H1 (cell line): Measurements from ENCODE around the gene SCO2. TPM values are rescaled to one million over a fixed set of nuclear protein-coding genes. Genes with fewer than 3 reads are reported as not detected.
A peak's percentile ranks its signal among the peaks of the same experiment; 100 is the strongest.

Source experiments
- CREB1 ChIP-seq: IDR thresholded peaks from 2 replicates; pipeline ENCODE4 v1.6.1; 2012; ENCODE audit warnings: inconsistent platforms
- MAFK ChIP-seq: IDR thresholded peaks from 2 replicates; pipeline ENCODE4 v1.6.1; 2012; ENCODE audit warnings: low read depth, mild to moderate bottlenecking, improper control_type of control experiment, low read length
- POLR2AphosphoS5 ChIP-seq: IDR thresholded peaks from 2 replicates; pipeline ENCODE4 v1.6.1; 2011; ENCODE audit warnings: low read depth, low read length
- SUZ12 ChIP-seq: fragments of 200-600 bp; sonication (generic); IDR thresholded peaks from 2 replicates; pipeline ENCODE4 v1.6.1; 2012; ENCODE audit warnings: mild to moderate bottlenecking, inconsistent platforms, low read length, moderate library complexity, mixed read lengths
- TCF12 ChIP-seq: IDR thresholded peaks from 2 replicates; pipeline ENCODE4 v1.6.1; 2011; ENCODE audit warnings: low read depth, mild to moderate bottlenecking, low read length
- TEAD4 ChIP-seq: IDR thresholded peaks from 2 replicates; pipeline ENCODE4 v1.6.1; 2012; ENCODE audit warnings: low read depth, low read length, inconsistent platforms, mixed read lengths
- YY1 ChIP-seq: IDR thresholded peaks from 2 replicates; pipeline ENCODE4 v1.6.1; 2011; ENCODE audit warnings: low read depth, mild to moderate bottlenecking, low read length
- polyA plus RNA-seq, 7 experiments: library from polyadenylated mRNA; depleted of rRNA in 3 of 7; stranded (reverse) in 5 of 7; unstranded in 2 of 7; fragments of >200 nt in 5 of 7; fragments of 200-250 nt in 2 of 7; gene quantifications; 1 replicate in 5 of 7; 2 replicates in 1 of 7; 4 replicates in 1 of 7; pipeline versions ENCODE4 v1.2.1 to v1.2.3, GENCODE V29; 2011 to 2013; ENCODE audit warnings: missing spikeins in 2 of 7, mixed read lengths in 2 of 7
- total RNA-seq: library from RNA; stranded (reverse); fragmentation: NEBNext Ultra II Directional; extraction: Animal tissue kit (Norgen Biotek cat#: 25700); gene quantifications from 2 replicates; pipeline ENCODE4 v1.2.1, GENCODE V29; 2021
- TF ChIP-seq, protein P1 (sequence below): IDR thresholded peaks from 2 replicates; pipeline ENCODE4 v1.6.1; 2012; ENCODE audit warnings: inconsistent platforms
- TF ChIP-seq, protein P2 (sequence below): IDR thresholded peaks from 2 replicates; pipeline ENCODE4 v1.6.1; 2012; ENCODE audit warnings: low read length, inconsistent platforms

The SCO2 gene
- total and polyA plus RNA-seq, 2 of the 8 experiments (the other 6 are each of a cell fraction or from before 2014, with no cell fraction given): 2.0 TPM; not detected in 1

DNA sequence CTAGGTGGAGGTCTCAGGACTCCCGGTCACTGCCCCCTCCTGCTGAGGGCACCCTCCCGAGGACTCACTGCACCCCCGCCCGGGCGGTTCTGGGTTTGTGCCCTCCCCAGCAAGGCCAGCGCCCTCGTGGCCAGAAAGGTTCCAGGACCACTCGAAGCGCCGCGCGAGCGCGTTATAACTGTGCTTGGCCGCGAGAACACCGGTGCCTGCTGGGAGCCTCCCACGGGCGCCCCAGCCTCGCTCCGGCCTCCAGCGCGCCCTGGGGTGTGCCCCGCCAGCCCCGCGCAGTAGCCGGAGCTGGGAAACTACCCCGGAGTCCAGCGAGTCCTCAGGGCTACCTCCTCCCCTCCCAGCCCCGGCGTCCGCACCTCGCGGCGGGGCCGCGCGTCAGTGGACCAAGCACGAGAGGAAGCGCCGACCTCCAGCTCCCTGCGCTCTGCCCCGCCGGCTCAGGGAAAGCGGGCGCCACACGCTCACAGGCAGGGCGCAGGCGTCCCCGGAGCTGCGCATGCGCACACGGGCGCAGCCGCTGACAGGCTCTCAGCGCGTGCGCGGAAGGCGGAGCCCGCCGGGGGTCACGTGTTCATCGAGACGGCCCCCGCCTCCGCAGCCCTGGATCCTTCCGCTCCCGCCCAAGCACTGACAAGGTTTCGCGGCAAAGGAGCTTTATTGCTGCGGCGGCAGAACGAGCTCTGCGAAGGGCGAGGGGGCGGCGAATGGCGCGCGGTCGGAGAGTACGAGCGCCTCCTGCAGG lies at the start of gene SCO2 (continued):
- TF ChIP-seq TEAD4 (no peak), POLR2AphosphoS5 (no peak; the same call in 1 of the 2 replicates), TCF12 (no peak), SUZ12 (no peak), MAFK (no peak), CREB1 (peak; percentile 36; the same call in 1 of the 2 replicates), YY1 (no peak)
- TF ChIP-seq, protein P1, sequence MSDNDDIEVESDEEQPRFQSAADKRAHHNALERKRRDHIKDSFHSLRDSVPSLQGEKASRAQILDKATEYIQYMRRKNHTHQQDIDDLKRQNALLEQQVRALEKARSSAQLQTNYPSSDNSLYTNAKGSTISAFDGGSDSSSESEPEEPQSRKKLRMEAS: peak; percentile 84
- TF ChIP-seq, protein P2, sequence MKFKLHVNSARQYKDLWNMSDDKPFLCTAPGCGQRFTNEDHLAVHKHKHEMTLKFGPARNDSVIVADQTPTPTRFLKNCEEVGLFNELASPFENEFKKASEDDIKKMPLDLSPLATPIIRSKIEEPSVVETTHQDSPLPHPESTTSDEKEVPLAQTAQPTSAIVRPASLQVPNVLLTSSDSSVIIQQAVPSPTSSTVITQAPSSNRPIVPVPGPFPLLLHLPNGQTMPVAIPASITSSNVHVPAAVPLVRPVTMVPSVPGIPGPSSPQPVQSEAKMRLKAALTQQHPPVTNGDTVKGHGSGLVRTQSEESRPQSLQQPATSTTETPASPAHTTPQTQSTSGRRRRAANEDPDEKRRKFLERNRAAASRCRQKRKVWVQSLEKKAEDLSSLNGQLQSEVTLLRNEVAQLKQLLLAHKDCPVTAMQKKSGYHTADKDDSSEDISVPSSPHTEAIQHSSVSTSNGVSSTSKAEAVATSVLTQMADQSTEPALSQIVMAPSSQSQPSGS: 0 out of 2 replicates have a peak, but pooled peaks have one; percentile 23
